ENCODE results near the gene CCDC167. TPM values are rescaled to one million over a fixed set of nuclear protein-coding genes. Genes with fewer than 3 reads are reported as not detected.
A peak's percentile ranks its signal among the peaks of the same experiment; 100 is the strongest.
"Not testable (repeated sequence)": the region's sequence is repeated elsewhere in the genome, so short reads cannot be mapped to it uniquely, and the experiment has no call there.

The CCDC167 gene
- total RNA-seq, 2 donors from 2014 or later: 39.2 to 78.5 TPM

GRCh38 chr6:37459981-37460800, 39.5 kb downstream of the CCDC167 start:
- peaks cover 4% of the 10 kb centered on the region for H3K4me1 Mint-ChIP-seq
- no peak overlapping the region for H3K4me3 Mint-ChIP-seq
- H3K27me3 Mint-ChIP-seq: no peaks in the 10 kb centered on the region
- H3K27ac Mint-ChIP-seq: peak overlapping the region; percentile 9
- H3K9me3 Mint-ChIP-seq: no peaks in the 10 kb centered on the region
- peaks cover 95% of the 10 kb centered on the region for H3K36me3 Mint-ChIP-seq (ENCODE audit: low read depth)
- ATAC-seq (replicated peaks): no peak

- Mint-ChIP-seq H3K4me1 (peaks cover 21% of the 10 kb centered on the region), H3K36me3 (ENCODE audit: low read depth) (peaks cover 97% of the 10 kb centered on the region), H3K9me3 (no peaks in the 10 kb centered on the region), H3K27me3 (no peaks in the 10 kb centered on the region), H3K4me3 (no peak overlapping the region), H3K27ac (peak overlapping the region; percentile 48)
- ATAC-seq (replicated peaks): no peak
Observed at GRCh38 chr6:37456816-37457560, 42.7 kb downstream of the CCDC167 start.

GRCh38 chr6:37456126-37456525, 43.6 kb downstream of the CCDC167 start:
- H3K4me1 Mint-ChIP-seq: peaks cover 27% of the 10 kb centered on the region
- ATAC-seq (replicated peaks): no peak
- H3K36me3 Mint-ChIP-seq (ENCODE audit: low read depth): peaks cover 97% of the 10 kb centered on the region
- no peaks in the 10 kb centered on the region for H3K27me3 Mint-ChIP-seq
- H3K4me3 Mint-ChIP-seq: no peak overlapping the region
- no peak overlapping the region for H3K27ac Mint-ChIP-seq
- no peaks in the 10 kb centered on the region for H3K9me3 Mint-ChIP-seq

- H3K27ac Mint-ChIP-seq: peak overlapping the region; percentile 59
- peaks cover 32% of the 10 kb centered on the region for H3K4me1 Mint-ChIP-seq
- peaks cover 96% of the 10 kb centered on the region for H3K36me3 Mint-ChIP-seq (ENCODE audit: low read depth)
- H3K4me3 Mint-ChIP-seq: no peak overlapping the region
- no peaks in the 10 kb centered on the region for H3K27me3 Mint-ChIP-seq
- no peaks in the 10 kb centered on the region for H3K9me3 Mint-ChIP-seq
- ATAC-seq (replicated peaks): no peak
Observed at GRCh38 chr6:37454420-37455140, 45.1 kb downstream of the CCDC167 start.

GRCh38 chr6:37452522-37452921, 47.2 kb downstream of the CCDC167 start:
- Mint-ChIP-seq H3K4me1 (peaks cover 32% of the 10 kb centered on the region), H3K4me3 (peak overlapping the region; percentile 15), H3K36me3 (ENCODE audit: low read depth) (peaks cover 99% of the 10 kb centered on the region), H3K27me3 (no peaks in the 10 kb centered on the region), H3K9me3 (no peaks in the 10 kb centered on the region), H3K27ac (peak overlapping the region; percentile 82)
- no peak for ATAC-seq (replicated peaks)

GRCh38 chr6:37451441-37452193, 48.1 kb downstream of the CCDC167 start:
- Mint-ChIP-seq H3K27me3 (no peaks in the 10 kb centered on the region), H3K9me3 (no peaks in the 10 kb centered on the region), H3K4me1 (peaks cover 32% of the 10 kb centered on the region), H3K27ac (peak overlapping the region; percentile 82), H3K4me3 (peak overlapping the region; percentile 15), H3K36me3 (ENCODE audit: low read depth) (peaks cover 99% of the 10 kb centered on the region)
- ATAC-seq (replicated peaks): peak; percentile 75

GRCh38 chr6:37449984-37450383, 49.7 kb downstream of the CCDC167 start:
- peak; percentile 65 for ATAC-seq (replicated peaks)
- H3K27me3 Mint-ChIP-seq: no peaks in the 10 kb centered on the region
- peak overlapping the region; percentile 17 for H3K27ac Mint-ChIP-seq
- H3K4me3 Mint-ChIP-seq: no peak overlapping the region
- H3K4me1 Mint-ChIP-seq: peaks cover 26% of the 10 kb centered on the region
- H3K9me3 Mint-ChIP-seq: no peaks in the 10 kb centered on the region
- H3K36me3 Mint-ChIP-seq (ENCODE audit: low read depth): peaks cover 99% of the 10 kb centered on the region

GRCh38 chr6:37443216-37443542, 56.5 kb downstream of the CCDC167 start:
- ATAC-seq (replicated peaks); H3K9me3 Mint-ChIP-seq; H3K27me3 Mint-ChIP-seq: not testable (repeated sequence)
- Mint-ChIP-seq H3K4me1 (peaks cover 21% of the 10 kb centered on the region), H3K27ac (peak overlapping the region; percentile 88), H3K4me3 (peak overlapping the region; percentile 81), H3K36me3 (ENCODE audit: low read depth) (peaks cover 85% of the 10 kb centered on the region)

- H3K4me1 Mint-ChIP-seq: peaks cover 26% of the 10 kb centered on the region
- H3K27ac Mint-ChIP-seq: peak overlapping the region; percentile 88
- no peaks in the 10 kb centered on the region for H3K9me3 Mint-ChIP-seq
- ATAC-seq (replicated peaks): peak; percentile 55
- peaks cover 85% of the 10 kb centered on the region for H3K36me3 Mint-ChIP-seq (ENCODE audit: low read depth)
- H3K4me3 Mint-ChIP-seq: peak overlapping the region; percentile 81
- H3K27me3 Mint-ChIP-seq: no peaks in the 10 kb centered on the region
Observed at GRCh38 chr6:37442416-37443215, 57.1 kb downstream of the CCDC167 start.

- peak overlapping the region; percentile 81 for H3K4me3 Mint-ChIP-seq
- peak overlapping the region; percentile 88 for H3K27ac Mint-ChIP-seq
- H3K4me1 Mint-ChIP-seq: peaks cover 29% of the 10 kb centered on the region
- H3K27me3 Mint-ChIP-seq: no peaks in the 10 kb centered on the region
- peak; percentile 74 for ATAC-seq (replicated peaks)
- H3K9me3 Mint-ChIP-seq: no peaks in the 10 kb centered on the region
- peaks cover 85% of the 10 kb centered on the region for H3K36me3 Mint-ChIP-seq (ENCODE audit: low read depth)
Observed at GRCh38 chr6:37441651-37442050, 58.0 kb downstream of the CCDC167 start.

- peaks cover 29% of the 10 kb centered on the region for H3K4me1 Mint-ChIP-seq
- ATAC-seq (replicated peaks): no peak
- no peaks in the 10 kb centered on the region for H3K9me3 Mint-ChIP-seq
- peaks cover 74% of the 10 kb centered on the region for H3K36me3 Mint-ChIP-seq (ENCODE audit: low read depth)
- H3K27ac Mint-ChIP-seq: no peak overlapping the region
- no peak overlapping the region for H3K4me3 Mint-ChIP-seq
- no peaks in the 10 kb centered on the region for H3K27me3 Mint-ChIP-seq
Observed at GRCh38 chr6:37438930-37439329, 60.8 kb downstream of the CCDC167 start.

- H3K4me1 Mint-ChIP-seq: peaks cover 20% of the 10 kb centered on the region
Observed at GRCh38 chr6:37435816-37436215, 63.9 kb downstream of the CCDC167 start.

GRCh38 chr6:37435373-37435772, 64.3 kb downstream of the CCDC167 start:
- Mint-ChIP-seq H3K27ac (peak overlapping the region; percentile 99), H3K36me3 (ENCODE audit: low read depth) (peaks cover 60% of the 10 kb centered on the region), H3K27me3 (no peaks in the 10 kb centered on the region), H3K4me1 (peaks cover 20% of the 10 kb centered on the region), H3K4me3 (peak overlapping the region; percentile 97), H3K9me3 (no peaks in the 10 kb centered on the region)
- ATAC-seq (replicated peaks): no peak

More at GRCh38 chr6:37435816-37436215, 63.9 kb downstream of the CCDC167 start:
- Mint-ChIP-seq H3K27ac (peak overlapping the region; percentile 12), H3K36me3 (ENCODE audit: low read depth) (peaks cover 61% of the 10 kb centered on the region), H3K4me3 (peak overlapping the region; percentile 97), H3K27me3 (no peaks in the 10 kb centered on the region), H3K9me3 (no peaks in the 10 kb centered on the region)
- no peak for ATAC-seq (replicated peaks)

All from activated T-helper 17 cell treated with anti-CD3 and anti-CD28 coated beads, Interleukin-2, amount 50 U/mL, for 72 hours (primary cell).